ENCODE measurements around the gene NOP9. TPM values are rescaled to one million over a fixed set of nuclear protein-coding genes. Genes with fewer than 3 reads are reported as not detected.

The NOP9 gene
- total RNA-seq, 4 donors from 2014 or later: 17.0 to 24.9 (median 20.4) TPM

DNA sequence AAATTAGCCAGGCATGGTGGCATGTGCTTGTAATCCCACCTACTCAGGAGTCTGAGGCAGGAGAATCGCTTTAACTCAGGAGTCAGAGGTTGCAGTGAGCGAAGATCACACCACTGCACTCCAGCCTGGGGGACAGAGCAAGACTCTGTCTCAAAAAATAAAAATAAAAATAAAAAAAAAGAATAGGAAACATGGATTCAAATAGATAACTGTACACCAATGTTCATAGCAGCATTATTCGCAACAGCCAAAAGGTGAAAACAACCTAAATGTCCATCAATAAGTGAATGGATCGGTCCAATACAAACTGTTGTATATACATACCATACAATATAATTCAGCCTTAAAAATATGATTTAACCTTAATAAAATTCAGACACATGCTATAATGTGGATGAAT, 43.2 kb downstream of the NOP9 start:
- Histone ChIP-seq H3K9me3 (no peaks in the 10 kb centered on the region), H3K36me3 (no peaks in the 10 kb centered on the region), H3K27ac (no peak overlapping the region), H3K27me3 (peaks cover 0 to 43% of the 10 kb centered on the region in 2 donors), H3K4me3 (no peak overlapping the region), H3K4me1 (peaks cover 0 to 17% (median 3%) of the 10 kb centered on the region in 4 donors)
- 81 to 91% methylated on average over 4 of the region's 4 CpGs for WGBS, 2 donors
- no peak for DNase-seq (ENCODE audit: low spot score in 2 of 2)
- TF ChIP-seq POLR2A (IDR thresholded peaks at IDR 0.05): no peak
- no peak for TF ChIP-seq EP300 (IDR thresholded peaks at IDR 0.05)
- TF ChIP-seq, protein P1, sequence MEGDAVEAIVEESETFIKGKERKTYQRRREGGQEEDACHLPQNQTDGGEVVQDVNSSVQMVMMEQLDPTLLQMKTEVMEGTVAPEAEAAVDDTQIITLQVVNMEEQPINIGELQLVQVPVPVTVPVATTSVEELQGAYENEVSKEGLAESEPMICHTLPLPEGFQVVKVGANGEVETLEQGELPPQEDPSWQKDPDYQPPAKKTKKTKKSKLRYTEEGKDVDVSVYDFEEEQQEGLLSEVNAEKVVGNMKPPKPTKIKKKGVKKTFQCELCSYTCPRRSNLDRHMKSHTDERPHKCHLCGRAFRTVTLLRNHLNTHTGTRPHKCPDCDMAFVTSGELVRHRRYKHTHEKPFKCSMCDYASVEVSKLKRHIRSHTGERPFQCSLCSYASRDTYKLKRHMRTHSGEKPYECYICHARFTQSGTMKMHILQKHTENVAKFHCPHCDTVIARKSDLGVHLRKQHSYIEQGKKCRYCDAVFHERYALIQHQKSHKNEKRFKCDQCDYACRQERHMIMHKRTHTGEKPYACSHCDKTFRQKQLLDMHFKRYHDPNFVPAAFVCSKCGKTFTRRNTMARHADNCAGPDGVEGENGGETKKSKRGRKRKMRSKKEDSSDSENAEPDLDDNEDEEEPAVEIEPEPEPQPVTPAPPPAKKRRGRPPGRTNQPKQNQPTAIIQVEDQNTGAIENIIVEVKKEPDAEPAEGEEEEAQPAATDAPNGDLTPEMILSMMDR (IDR thresholded peaks at IDR 0.05): no peak

DNA sequence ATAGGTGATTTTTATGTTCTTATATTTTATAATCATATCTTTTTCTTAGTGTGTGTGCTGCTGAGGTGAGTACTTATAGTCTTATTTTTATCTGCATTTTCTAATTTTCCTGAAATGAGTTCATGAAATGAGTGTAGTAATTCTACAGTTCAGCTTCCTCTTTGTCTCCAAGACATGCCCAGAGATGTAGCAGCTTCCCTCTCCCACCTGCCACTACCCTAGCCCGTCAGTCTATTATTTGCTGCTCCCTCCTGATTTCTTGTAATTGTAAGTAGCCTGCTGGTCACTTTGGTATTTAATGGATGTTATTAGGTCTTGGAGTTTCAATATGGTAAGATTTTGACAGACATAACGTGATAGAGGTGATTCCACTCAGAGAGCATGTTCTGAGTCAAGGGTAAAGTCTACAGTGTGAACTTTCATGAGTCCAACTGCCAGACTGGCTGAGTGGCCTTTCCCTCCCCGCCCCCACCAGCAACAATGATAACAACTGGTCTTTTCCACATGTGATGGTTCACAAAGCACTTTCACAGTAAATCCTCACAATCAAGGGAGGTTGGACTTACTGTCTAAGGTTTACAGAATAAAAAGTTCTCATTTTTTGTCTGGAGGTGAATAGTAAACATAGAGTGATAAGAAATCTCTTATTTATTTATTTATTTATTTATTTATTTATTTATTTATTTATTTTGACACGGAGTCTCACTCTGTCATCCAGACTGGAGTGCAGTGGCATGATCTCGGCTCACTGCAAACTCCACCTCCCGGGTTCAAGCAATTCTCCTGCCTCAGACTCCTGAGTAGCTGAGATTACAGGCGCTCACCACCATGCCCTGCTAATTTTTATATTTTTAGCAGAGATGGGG, 44.4 kb downstream of the NOP9 start:
- WGBS, 2 donors: 76 to 77% methylated on average over 7 of the region's 7 CpGs
- no peaks in the 10 kb centered on the region for H3K9me3 ChIP-seq
- peaks cover 0 to 32% of the 10 kb centered on the region in 2 donors for H3K27me3 ChIP-seq
- peaks cover 0 to 8% (median 0%) of the 10 kb centered on the region in 4 donors for H3K4me1 ChIP-seq
- H3K4me3 ChIP-seq: no peak overlapping the region
- no peaks in the 10 kb centered on the region for H3K36me3 ChIP-seq
- TF ChIP-seq, protein P1 (IDR thresholded peaks at IDR 0.05): no peak
- TF ChIP-seq POLR2A (IDR thresholded peaks at IDR 0.05) (no peak), EP300 (IDR thresholded peaks at IDR 0.05) (no peak)
- DNase-seq (ENCODE audit: low spot score in 2 of 2): no peak
- no peak overlapping the region for H3K27ac ChIP-seq

- WGBS, 2 donors: 36 to 44% methylated on average over 1 of the region's 1 CpG
Measured at GRCh38 chr14:24347134-24347533, 47.5 kb downstream of the NOP9 start.

DNA sequence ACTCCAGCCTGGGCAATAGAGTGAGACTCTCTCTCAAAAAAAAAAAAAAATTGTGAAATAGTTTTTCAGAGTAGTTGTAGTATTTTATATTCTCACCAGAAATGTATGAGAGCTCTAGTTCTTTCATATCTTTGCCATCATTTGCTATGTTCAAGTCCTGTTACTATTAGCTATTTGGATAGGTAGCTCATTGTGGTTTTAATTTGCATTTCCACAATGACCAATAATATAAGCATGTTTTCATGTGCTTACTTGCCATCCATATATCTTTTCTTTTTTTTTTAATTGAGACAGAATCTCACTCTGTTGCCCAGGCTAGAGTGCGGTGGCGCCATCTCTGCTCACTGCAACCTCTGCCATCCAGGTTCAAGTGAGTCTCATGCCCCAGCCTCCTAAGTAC, 48.5 kb downstream of the NOP9 start:
- Histone ChIP-seq H3K9me3 (no peaks in the 10 kb centered on the region), H3K27me3 (peaks cover 0 to 29% of the 10 kb centered on the region in 2 donors), H3K36me3 (no peaks in the 10 kb centered on the region), H3K4me3 (no peak overlapping the region), H3K27ac (no peak overlapping the region), H3K4me1 (no peaks in the 10 kb centered on the region)
- WGBS, 2 donors: 82 to 95% methylated on average over 2 of the region's 2 CpGs
- TF ChIP-seq EP300 (IDR thresholded peaks at IDR 0.05) (no peak), POLR2A (IDR thresholded peaks at IDR 0.05) (no peak)
- TF ChIP-seq, protein P1 (IDR thresholded peaks at IDR 0.05): no peak
- no peak for DNase-seq (ENCODE audit: low spot score in 2 of 2)

More at GRCh38 chr14:24347134-24347533, 47.5 kb downstream of the NOP9 start:
- DNase-seq (ENCODE audit: low spot score in 2 of 2): no peak
- Histone ChIP-seq H3K4me1 (no peaks in the 10 kb centered on the region), H3K36me3 (no peaks in the 10 kb centered on the region), H3K27me3 (peaks cover 0 to 21% of the 10 kb centered on the region in 2 donors), H3K9me3 (no peaks in the 10 kb centered on the region), H3K4me3 (no peak overlapping the region), H3K27ac (no peak overlapping the region)
- TF ChIP-seq POLR2A (IDR thresholded peaks at IDR 0.05) (no peak), EP300 (IDR thresholded peaks at IDR 0.05) (no peak)
- TF ChIP-seq, protein P1 (IDR thresholded peaks at IDR 0.05): no peak

DNA sequence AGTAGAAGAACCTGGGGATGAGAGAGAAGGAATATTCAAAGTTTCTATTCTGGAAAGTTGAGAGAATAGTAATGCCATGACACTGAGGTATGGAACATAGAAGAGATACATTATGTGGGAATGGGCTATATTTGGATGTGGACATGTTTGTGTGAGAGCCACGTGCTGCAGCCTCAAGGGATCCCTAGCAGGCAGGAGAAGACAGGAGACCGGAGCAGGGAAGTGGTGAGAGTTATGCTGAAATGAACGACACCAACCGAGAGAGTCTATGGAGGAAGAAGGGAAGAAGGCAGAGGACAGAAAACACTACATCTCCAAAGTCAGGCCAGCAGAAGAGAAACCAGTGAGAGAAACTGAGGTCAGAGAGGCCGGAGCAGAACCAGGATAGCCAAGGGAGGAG, 50.1 kb downstream of the NOP9 start:
- H3K9me3 ChIP-seq: no peaks in the 10 kb centered on the region
- WGBS, 2 donors: 65 to 66% methylated on average over 5 of the region's 5 CpGs
- no peak overlapping the region for H3K4me3 ChIP-seq
- H3K27me3 ChIP-seq: peaks cover 0 to 20% of the 10 kb centered on the region in 2 donors
- H3K27ac ChIP-seq: no peak overlapping the region
- TF ChIP-seq, protein P1 (IDR thresholded peaks at IDR 0.05): no peak
- no peak for TF ChIP-seq EP300 (IDR thresholded peaks at IDR 0.05)
- no peak for TF ChIP-seq POLR2A (IDR thresholded peaks at IDR 0.05)
- H3K36me3 ChIP-seq: no peaks in the 10 kb centered on the region
- H3K4me1 ChIP-seq: no peaks in the 10 kb centered on the region
- DNase-seq (ENCODE audit: low spot score in 2 of 2): no peak
